Measurements from ENCODE around the gene TARS2. TPM values are rescaled to one million over a fixed set of nuclear protein-coding genes. Genes with fewer than 3 reads are reported as not detected.

TARS2 gene
- total and polyA plus RNA-seq, 10 donors: 14.6 to 30.4 (median 22.2) TPM

- intact Hi-C loops (cut with DNase I; ENCODE audit: low total_unique reads): no loop called here
- Histone ChIP-seq H3K4me1 (peaks cover 7 to 34% (median 20%) of the 10 kb centered on the region in 6 donors), H3K36me3 (peaks cover 0 to 17% (median 0%) of the 10 kb centered on the region in 6 donors), H3K4me3 (peak overlapping the region; percentile 57 to 91 (median 64)), H3K27me3 (replicated peaks in 1 of 7) (no peaks in the 10 kb centered on the region), H3K27ac (peak overlapping the region; percentile 63 to 90 (median 80)), H3K9me3 (no peaks in the 10 kb centered on the region)
- peak; percentile 81 for DNase-seq
- TF ChIP-seq POLR2A (IDR thresholded peaks at IDR 0.05) (no peak), POLR2AphosphoS5 (IDR thresholded peaks at IDR 0.05) (no peak), CTCF (IDR thresholded peaks at IDR 0.05 in 8 of 11, conservative IDR thresholded peaks at IDR 0.05 in 3 of 11) (no peak)
- WGBS, 5 donors: 30 to 40% (median 34%) methylated on average over 21 of the region's 21 CpGs
Measured at GRCh38 chr1:150514913-150515327, 27.7 kb downstream of the TARS2 start.

- Histone ChIP-seq H3K9me3 (no peaks in the 10 kb centered on the region), H3K36me3 (peaks cover 0 to 17% (median 0%) of the 10 kb centered on the region in 6 donors), H3K27me3 (replicated peaks in 1 of 7) (no peaks in the 10 kb centered on the region), H3K4me3 (peak within 1 kb of the TSS; percentile 57 to 91 (median 64)), H3K4me1 (peaks cover 7 to 34% (median 20%) of the 10 kb centered on the region in 6 donors), H3K27ac (peak within 1 kb of the TSS; percentile 63 to 90 (median 80))
- intact Hi-C loops (cut with DNase I; ENCODE audit: low total_unique reads): no loop called here
- TF ChIP-seq CTCF (IDR thresholded peaks at IDR 0.05 in 8 of 11, conservative IDR thresholded peaks at IDR 0.05 in 3 of 11) (peak in 5 of 11 experiments; percentile 14 to 41 (median 21)), POLR2A (IDR thresholded peaks at IDR 0.05) (no peak), POLR2AphosphoS5 (IDR thresholded peaks at IDR 0.05) (peak; percentile 81 to 87 (median 87))
- peak; percentile 99 for DNase-seq
- WGBS, 5 donors: 0 to 1% (median 1%) methylated on average over 40 to 54 of the region's 54 CpGs
Measured at GRCh38 chr1:150515328-150516049, 28.3 kb downstream of the TARS2 start, which contains the start of gene FALEC. FALEC (plus strand) TSS chr1:150515752.

DNA sequence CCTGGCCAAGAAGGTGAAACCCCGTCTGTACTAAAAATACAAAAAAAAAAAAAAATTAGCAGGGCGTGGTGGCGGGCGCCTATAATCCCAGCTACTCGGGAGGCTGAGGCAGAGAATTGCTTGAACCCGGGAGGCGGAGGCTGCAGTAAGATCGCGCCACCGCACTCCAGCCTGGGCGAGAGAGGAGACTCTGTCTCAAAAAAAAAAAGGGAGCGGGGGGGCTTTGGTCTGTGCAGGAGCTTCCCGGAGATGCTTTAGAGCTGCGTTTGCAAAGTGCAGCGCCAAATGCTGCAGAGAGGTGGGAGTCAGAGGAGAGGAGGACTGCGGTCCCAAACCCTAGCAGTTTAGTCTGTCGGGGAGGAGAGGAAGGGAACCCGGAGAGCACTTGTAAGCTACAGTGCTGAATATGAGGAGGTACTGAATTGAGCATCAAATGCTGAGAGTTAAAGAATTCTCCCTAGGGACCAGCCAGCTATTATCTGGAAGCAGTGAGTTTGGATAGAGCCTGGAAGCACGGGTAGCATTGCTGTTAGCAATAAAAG, 28.9 kb downstream of the TARS2 start:
- intact Hi-C loops (cut with DNase I; ENCODE audit: low total_unique reads): no loop called here
- WGBS, 5 donors: 1 to 3% (median 2%) methylated on average over 19 of the region's 19 CpGs
- Histone ChIP-seq H3K9me3 (no peaks in the 10 kb centered on the region), H3K27me3 (replicated peaks in 1 of 7) (no peaks in the 10 kb centered on the region), H3K4me1 (peaks cover 7 to 34% (median 20%) of the 10 kb centered on the region in 6 donors), H3K36me3 (peaks cover 0 to 16% (median 0%) of the 10 kb centered on the region in 6 donors), H3K27ac (peak overlapping the region in 7 of 8 donors; percentile 70 to 90 (median 81)), H3K4me3 (peak overlapping the region; percentile 57 to 91 (median 64))
- DNase-seq: peak; percentile 70
- TF ChIP-seq CTCF (IDR thresholded peaks at IDR 0.05 in 8 of 11, conservative IDR thresholded peaks at IDR 0.05 in 3 of 11): peak in 1 of 11 experiments; percentile 0
- no peak for TF ChIP-seq POLR2A (IDR thresholded peaks at IDR 0.05)

GRCh38 chr1:150516616-150517015, 29.4 kb downstream of the TARS2 start:
- DNase-seq: no peak
- H3K4me3 ChIP-seq: peak overlapping the region in 4 of 8 donors; percentile 57 to 91 (median 62)
- no peak for TF ChIP-seq CTCF (IDR thresholded peaks at IDR 0.05 in 8 of 11, conservative IDR thresholded peaks at IDR 0.05 in 3 of 11)
- TF ChIP-seq POLR2AphosphoS5 (IDR thresholded peaks at IDR 0.05): no peak
- no peak for TF ChIP-seq POLR2A (IDR thresholded peaks at IDR 0.05)
- H3K36me3 ChIP-seq: peaks cover 0 to 11% (median 0%) of the 10 kb centered on the region in 6 donors
- no peaks in the 10 kb centered on the region for H3K27me3 ChIP-seq (replicated peaks in 1 of 7)
- H3K4me1 ChIP-seq: peaks cover 7 to 34% (median 20%) of the 10 kb centered on the region in 6 donors
- peak overlapping the region in 2 of 8 donors; percentile 80 to 90 for H3K27ac ChIP-seq
- 57 to 67% (median 60%) methylated on average over 4 of the region's 4 CpGs for WGBS, 5 donors
- H3K9me3 ChIP-seq: no peaks in the 10 kb centered on the region
- intact Hi-C loops (cut with DNase I; ENCODE audit: low total_unique reads): no loop called here

Data from spleen (tissue), 11 donors.